NCI-H526 (cell line): ENCODE data around the gene SOAT2.
"Not testable (repeated sequence)": the region's sequence is repeated elsewhere in the genome, so short reads cannot be mapped to it uniquely, and the experiment has no call there.

Experiments
- DNase-seq, 2 experiments: peaks; one replicate each; lab custom pipeline; 2025; lab: John Stamatoyannopoulos, UW

SOAT2 gene

DNA sequence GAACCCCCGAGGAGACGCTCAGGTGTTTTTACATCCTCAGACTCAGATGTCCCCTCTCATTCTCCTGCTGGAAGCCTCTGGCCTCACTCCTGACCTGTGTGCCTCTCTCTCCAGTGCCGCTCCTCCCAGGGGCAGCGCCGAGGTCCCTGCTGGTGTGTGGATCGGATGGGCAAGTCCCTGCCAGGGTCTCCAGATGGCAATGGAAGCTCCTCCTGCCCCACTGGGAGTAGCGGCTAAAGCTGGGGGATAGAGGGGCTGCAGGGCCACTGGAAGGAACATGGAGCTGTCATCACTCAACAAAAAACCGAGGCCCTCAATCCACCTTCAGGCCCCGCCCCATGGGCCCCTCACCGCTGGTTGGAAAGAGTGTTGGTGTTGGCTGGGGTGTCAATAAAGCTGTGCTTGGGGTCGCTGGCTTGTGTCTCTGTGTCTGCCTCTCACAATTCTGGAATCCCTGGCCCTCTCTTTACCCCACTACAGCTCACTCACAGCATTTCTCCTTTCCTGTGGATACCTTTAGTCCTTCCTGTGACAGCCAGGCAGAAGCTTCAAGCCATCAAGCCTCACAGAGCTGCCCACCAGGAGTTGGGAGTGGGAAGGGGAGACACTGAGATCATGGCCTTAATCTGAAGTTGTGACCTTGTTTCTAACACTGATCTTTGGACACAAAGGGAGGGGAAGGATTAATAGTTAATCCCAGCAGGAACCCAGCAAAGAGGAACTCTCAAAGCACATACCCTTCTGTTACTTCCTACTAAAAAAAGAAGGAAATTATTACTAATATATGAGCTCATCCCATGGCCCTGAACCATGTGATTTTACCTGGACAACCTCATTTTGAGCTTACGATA lies 1.1 kb upstream of the SOAT2 start:
- DNase-seq, result no peak

GRCh38 chr12:53103860-53104305 lies 597 bp downstream of the SOAT2 start:
- no peak for DNase-seq

- no peak for DNase-seq
These were observed 2.0 kb downstream of the SOAT2 start for GRCh38 chr12:53105256-53105655.

DNA sequence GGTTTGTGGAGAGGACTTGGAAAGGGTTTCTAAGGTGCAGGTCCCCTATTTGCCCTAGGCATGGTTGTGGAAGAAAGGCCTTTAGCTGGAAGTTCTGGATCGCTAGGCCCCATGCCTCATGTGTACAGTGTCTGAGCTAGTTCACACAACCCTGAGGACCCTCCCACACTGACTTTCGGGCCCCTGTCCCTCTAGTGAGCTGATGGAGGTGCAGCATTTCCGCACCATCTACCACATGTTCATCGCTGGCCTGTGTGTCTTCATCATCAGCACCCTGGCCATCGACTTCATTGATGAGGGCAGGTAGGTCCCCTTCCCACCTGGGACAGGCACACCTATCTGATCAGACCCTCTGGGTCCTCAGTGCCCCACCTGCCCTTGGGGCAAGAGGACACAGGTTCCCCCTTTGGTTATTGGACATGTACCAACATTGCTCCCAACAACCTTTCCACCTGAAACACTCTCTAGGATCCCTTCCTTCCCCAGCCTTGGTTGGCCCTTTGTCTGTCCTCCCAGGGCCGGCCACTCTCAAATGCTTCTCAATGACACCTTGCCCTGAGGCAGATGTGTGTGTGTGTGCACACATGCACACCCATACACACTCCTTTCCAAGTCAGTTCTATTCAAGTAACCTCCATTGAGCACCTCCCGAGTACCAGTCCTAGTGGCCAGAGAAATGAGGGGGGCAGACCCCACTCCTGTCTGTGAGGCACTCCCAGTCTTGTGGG lies 2.6 kb downstream of the SOAT2 start:
- no peak for DNase-seq

DNA sequence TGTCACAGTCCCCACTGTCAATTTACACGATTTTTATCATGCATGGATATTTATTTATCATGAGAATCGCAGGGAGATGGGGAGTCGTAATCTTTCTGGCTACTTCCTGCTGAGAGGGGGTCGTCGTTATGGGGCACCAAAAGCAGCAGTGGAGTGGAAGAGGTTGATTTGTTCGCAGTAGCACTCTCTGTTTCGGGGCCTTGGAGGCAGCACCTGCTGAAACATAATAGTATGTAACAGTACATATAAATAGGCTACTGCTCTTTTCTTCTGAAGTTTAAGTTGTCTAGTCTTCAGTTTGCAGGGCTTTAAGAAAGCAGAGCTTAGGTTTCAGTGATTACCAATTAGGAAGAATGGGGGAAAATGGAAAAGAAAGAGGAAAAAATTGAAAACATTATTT lies 3.8 kb downstream of the SOAT2 start:
- no peak for DNase-seq

DNA sequence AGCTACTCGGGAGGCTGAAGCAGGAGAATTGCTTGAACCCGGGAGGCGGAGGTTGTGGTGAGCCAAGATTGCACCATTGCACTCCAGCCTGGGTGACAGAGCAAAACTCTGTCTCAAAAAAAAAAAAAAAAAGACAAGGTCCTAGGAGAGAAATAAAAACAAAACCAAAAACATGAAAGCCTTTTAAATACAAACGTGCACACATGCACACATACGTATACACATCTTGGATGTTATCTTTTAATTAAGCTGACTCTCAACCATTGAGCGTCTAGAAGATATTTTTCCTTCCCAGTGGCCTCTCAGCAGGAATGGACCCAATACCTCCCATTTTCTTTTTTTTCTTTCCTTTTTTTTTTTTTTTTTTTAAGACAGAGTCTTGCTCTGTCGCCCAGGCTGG lies 9.1 kb downstream of the SOAT2 start:
- DNase-seq, result not testable (repeated sequence)

DNA sequence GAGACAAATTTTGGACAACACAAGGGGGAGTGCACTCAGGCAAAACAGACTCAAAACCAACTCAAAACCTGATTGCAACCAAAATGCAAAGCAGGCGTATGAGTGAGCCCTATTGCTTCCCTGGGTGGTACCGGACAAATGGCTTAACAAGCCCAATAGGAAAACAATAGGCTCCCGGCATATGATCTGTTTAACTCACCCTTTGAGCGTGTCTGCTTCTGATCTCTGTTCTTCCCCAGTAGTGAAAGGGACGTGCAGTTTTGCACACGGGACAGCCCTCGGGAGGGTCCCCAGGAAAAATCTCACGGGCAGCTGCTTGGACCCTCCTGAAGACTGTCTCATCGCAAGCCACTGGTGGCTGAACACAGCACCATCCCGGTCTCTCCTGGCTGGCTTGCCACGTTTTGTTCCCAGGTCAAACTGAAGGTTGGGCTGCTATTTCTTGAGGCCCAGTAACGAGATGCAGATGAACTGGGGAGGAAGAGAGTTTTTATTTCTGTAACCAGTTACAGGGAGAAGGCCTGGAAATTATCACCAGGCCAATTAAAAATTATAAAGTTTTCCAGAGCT lies 9.9 kb downstream of the SOAT2 start:
- DNase-seq, result peak in 1 of 2 experiments; percentile 24

- DNase-seq, result no peak
These were observed 10.7 kb downstream of the SOAT2 start for GRCh38 chr12:53113951-53114350.

- no peak for DNase-seq
These were observed 12.0 kb downstream of the SOAT2 start for GRCh38 chr12:53115112-53115890.

DNA sequence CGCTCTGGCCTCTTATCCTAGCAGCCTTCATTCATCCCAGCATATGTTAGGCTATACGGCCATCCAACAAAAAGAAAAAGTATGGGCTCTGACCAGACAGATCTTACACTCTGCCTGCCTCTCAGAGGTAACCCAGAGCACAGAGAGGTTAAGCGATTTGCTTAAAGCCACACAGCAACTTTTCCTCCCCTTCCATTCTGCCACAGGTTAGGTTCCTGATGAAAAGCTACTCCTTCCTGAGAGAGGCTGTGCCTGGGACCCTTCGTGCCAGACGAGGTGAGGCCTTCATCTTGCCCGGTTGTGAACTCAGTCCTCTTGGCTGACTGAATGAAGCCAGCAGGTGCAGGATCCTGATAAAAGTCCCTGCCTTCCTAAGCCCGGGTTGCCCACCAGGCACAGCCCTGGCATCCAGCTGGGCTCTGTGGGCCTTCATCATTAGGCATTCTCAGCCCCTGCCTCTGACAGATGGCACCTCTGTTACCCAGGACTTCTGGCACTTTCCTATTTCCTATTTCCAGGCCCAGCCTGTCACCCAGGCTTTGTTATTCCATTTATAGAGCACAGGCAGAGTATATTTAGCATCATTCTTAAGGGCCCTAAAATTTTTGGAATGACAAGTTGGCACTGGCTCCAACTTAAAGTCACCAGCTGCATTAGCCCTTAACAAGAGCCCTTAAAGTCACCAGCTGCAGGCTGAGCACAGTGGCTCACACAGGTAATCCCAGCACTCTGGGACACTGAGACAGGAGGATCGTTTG lies 12.8 kb downstream of the SOAT2 start:
- no peak for DNase-seq

- no peak for DNase-seq
These were observed 15.5 kb downstream of the SOAT2 start for GRCh38 chr12:53118751-53119300.

DNA sequence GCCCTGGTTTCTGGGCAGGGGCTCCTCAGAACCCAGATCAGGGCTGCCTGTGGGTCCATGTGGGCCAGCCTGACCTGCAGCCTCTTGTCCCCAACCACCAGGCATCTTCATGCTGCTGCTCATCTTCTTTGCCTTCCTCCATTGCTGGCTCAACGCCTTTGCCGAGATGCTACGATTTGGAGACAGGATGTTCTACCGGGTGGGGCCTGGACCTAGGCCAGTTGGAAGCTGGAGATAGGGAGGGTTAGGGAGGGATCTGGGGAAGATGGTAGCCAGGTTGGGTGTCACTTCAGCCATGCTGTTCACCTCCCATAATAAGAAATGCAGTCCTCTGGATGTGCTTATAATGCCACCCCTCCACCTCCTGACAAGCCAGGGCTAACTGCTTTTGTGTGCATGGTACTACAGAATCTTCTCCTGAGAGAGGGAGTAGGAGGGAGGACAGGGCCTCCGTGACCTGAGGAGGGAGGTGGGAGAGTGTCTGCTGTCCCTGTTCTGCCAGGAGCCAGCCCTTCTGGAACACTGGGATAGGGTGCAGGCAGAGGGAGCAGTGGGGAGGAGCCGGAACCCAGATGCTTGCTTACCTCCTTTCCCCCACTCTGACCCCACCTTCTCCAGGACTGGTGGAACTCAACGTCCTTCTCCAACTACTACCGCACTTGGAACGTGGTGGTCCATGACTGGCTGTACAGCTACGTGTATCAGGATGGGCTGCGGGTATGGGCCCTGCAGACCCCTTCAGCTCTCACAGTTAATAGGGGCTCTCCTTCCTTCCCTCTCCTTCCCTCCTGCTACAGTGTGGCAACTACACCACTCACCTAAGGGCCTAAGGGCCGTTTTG lies 17.6 kb downstream of the SOAT2 start:
- no peak for DNase-seq

GRCh38 chr12:53122961-53123468 lies 19.7 kb downstream of the SOAT2 start:
- no peak for DNase-seq

GRCh38 chr12:53123578-53124351 lies 20.5 kb downstream of the SOAT2 start:
- no peak for DNase-seq

DNA sequence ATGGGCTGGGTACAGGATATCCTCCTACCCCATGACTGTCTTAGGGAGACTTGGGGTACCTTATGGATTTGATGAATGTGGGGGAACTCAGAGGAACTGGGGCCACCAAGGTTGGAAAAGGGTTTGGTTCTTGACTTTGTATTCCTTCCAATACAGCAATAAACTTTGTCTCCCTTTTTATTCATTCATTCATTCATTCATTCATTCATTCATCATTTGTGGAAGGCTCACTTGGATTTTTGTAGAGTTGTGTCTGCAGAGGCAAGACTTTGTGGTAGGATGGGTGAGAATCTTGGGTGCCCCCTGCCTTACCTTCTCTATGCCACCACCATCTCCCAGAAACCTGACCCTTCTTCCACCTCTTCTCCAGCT lies 21.1 kb downstream of the SOAT2 start:
- DNase-seq, result no peak

- no peak for DNase-seq
These were observed 23.9 kb downstream of the SOAT2 start for GRCh38 chr12:53127169-53127568.

- DNase-seq, result no peak
These were observed 25.7 kb downstream of the SOAT2 start for GRCh38 chr12:53128780-53129569.

DNA sequence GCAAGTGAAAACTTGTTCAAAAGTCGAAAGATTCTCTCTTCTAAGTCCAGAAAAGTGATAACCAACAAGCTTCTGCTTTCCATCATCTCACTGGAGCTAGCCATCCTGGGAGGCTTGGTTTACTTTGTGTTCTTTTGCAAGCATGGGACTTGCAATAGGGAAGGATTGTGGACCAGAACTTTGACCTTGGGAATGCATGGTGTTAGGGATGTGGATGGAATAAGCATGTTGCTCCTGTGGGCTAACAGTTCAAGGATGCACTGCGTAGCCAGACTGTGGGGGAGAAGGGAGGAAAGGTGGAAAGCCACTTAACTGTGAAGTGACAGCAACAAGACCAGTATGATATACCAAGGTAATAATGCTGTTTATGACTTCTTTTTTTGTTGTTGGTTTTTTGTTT lies 28.6 kb downstream of the SOAT2 start:
- no peak for DNase-seq
